GM21737 (cell line): ENCODE data around the gene AHCYL2.
"Not testable (repeated sequence)": the region's sequence is repeated elsewhere in the genome, so short reads cannot be mapped to it uniquely, and the experiment has no call there.

Experiments used
- ATAC-seq: cut with Tn5 transposase; IDR thresholded peaks from one replicate; pipeline ENCODE4 v1.9.1; 2021; ENCODE audit warnings: mild to moderate bottlenecking, moderate library complexity; ENCODE audit not compliant: unreplicated experiment

The AHCYL2 gene

DNA sequence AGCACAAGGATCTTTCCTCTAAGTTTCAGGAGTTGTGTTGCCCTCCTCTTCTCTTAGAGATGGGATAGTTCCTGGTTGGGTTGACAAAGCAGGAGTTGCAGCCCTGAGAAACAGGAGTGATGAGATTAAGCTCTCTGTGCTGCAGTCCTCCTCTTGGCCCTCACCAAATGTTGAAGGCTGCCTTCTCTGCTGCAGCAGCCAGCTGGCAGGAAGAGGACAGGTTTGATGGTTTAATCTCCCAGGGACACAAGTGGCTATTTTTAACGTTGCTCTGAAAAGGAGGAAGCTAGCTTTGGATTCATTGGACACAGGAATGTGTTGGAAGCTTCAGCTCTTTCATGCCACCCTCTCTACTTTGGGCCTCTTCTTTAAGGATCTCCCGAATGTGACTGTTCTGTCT is 218.8 kb downstream of the AHCYL2 start:
- ATAC-seq: no peak

- not testable (repeated sequence) for ATAC-seq
Observed at GRCh38 chr7:129444776-129445175, 219.9 kb downstream of the AHCYL2 start.

DNA sequence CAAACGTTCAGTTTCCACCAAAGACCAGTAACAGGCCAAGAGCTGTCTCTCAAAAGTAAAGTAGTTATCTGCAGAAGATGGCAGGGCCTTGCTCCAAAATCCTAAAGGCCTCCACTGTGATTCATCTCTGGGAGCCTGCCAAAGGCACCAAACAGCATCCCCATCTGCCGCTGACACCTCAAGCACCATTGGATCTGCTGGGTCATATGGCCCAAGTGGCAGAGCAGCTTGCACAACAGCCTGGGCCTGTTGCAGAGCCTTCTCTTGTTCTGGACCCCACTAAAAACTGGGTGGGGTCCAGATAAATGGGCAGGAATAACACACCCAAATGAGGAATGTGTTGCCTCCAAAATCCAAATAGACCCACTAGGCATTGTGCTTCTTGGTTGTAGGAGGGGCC is 222.1 kb downstream of the AHCYL2 start:
- not testable (repeated sequence) for ATAC-seq

DNA sequence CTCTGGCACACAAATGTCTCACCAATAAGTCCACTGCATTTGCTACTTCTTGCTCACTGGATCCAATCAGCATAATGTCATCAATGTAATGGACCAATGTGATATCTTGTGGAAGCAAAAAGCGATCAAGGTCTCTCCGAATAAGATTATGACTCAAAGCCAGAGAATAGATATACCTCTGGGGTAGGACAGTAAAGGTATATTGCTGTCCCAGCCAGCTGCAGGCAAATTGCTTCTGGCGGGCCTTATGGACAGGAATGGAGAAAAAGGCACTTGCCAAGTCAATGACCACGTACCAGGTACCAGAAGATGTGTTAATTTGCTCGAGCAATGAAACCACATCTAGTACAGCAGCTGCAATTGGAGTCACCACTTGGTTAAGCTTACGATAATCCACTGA is 222.6 kb downstream of the AHCYL2 start:
- ATAC-seq: not testable (repeated sequence)

GRCh38 chr7:129448608-129449007 is 223.8 kb downstream of the AHCYL2 start:
- ATAC-seq: not testable (repeated sequence)

DNA sequence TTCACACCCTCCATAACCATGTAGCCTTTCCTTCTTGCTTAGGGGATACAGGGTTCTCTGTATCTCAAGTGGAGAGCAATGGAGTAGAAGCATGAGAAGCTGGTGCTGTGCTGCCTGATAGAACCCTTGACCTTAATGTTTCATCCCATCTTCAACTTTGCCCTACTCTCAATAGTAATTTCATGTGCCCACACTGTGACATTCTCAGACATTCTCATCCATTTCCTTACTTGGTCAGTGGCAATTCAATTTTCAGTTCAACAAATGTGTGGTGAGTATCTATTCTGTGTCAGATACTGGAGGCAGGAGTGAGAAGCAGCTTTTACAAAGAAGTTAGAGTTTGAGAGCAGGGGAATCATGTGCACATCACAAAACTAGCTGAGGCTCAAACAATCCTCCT is 225.5 kb downstream of the AHCYL2 start:
- ATAC-seq: no peak

DNA sequence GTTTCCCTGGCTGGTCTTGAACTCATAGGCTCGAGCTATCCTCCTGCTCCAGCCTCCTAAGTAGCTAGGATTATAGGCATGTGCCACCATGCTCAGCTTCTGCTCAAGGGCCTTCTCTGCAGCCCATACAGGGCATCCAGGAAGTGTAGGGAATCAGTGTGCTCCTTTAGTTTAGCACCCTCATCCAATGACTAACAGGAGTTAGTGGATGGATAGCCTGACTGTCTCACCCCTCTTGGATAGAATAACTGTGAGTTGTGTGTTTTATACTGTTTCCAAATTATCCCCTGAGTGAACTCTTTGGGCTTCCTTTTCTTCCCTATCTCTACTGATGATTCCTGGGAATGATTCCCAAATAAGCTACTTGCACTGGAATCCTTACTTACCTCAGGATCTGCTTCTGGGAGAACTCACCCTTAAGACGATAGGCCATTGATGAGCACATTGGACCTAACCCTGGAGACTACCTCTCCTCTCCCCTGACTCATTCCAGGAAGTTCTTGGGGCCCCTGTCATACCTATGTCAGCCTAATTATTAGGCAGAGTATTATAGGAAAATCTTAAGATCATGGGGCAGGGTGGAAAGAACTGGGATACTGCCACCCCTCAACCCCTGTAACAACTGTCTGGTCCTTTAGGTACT is 227.9 kb downstream of the AHCYL2 start:
- no peak for ATAC-seq

GRCh38 chr7:129453510-129454248 is 228.8 kb downstream of the AHCYL2 start:
- no peak for ATAC-seq

GRCh38 chr7:129454249-129454551 is 229.4 kb downstream of the AHCYL2 start:
- no peak for ATAC-seq

GRCh38 chr7:129456421-129456820 is 231.6 kb downstream of the AHCYL2 start:
- no peak for ATAC-seq

DNA sequence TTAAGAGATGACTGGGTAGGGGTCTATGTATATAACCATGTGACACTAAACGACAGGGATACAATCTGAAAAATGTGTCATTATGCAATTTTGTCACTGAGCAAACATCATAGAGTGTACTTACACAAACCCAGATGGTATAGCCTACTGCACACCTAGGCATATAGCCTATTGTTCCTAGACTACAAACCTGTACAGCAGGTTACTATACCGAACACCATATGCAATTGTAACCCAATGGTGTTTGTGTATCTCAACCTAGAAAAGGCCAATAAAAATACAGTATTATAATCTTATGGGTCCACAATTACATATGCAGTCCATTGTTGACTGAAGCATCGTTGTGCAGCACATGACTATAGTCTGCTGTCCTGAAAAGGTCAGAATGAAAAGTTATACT is 232.3 kb downstream of the AHCYL2 start:
- ATAC-seq: no peak

DNA sequence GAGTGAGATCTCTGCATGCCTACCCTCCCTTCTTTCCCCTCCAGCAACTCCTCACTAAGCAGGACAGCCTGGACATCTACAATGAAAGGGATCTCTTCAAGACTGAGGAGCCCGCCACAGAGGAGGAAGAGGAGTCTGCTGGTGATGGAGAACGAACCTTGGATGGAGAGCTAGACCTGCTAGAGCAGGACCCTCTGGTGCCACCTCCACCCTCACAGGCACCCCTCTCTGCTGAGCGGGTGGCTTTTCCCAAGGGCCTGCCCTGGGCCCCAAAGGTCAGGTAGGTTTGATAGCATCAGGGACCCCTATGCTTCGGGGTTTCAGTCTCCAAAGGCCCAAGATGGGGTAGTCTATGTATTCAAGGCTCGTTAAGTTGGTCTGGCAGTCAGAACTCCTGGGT is 233.3 kb downstream of the AHCYL2 start:
- ATAC-seq: no peak

- ATAC-seq: no peak
Observed at GRCh38 chr7:129461809-129462208, 237.0 kb downstream of the AHCYL2 start.

- ATAC-seq: no peak
Observed at GRCh38 chr7:129462420-129462819, 237.6 kb downstream of the AHCYL2 start.

- no peak for ATAC-seq
Observed at GRCh38 chr7:129464194-129464593, 239.4 kb downstream of the AHCYL2 start.

DNA sequence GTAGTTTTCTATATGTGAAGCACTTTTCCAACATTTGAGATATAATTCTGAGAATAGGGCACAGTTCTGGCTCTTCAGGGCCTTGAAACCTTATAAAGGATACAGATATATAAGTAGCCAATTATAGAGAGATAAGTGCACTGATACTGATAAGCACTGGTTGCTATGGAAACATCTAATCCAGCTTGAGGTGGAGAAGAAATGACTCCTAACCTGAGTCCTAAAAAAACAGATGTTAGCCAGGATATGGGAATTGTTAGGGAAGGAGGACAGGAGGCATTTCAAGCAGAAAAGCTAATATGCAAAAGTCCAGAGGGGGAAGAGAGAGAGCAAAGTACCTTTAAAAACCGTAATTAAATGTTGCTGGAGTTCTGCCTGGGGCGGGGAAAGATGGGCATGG is 240.2 kb downstream of the AHCYL2 start:
- ATAC-seq: no peak

GRCh38 chr7:129466796-129467195 is 242.0 kb downstream of the AHCYL2 start:
- no peak for ATAC-seq

- no peak for ATAC-seq
Observed at GRCh38 chr7:129468087-129468486, 243.3 kb downstream of the AHCYL2 start.

DNA sequence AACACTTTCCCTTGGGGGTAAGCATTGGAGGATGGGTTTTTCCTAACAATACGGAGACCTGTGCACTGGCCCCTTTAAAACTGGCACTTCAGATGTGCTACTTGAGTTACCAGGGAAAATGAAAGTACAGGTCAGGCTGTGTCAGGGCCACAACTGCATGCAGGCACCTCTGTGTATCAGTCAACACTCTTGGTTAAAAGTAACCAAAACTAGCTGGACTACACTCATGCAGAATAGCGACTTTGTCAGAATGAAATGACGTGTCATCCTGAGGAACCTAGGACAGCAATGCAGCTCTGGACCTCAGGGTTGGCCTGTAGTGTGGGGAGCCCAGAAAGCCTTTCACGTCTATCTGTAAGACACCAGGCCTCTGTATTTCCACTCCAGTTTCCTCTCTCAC is 243.7 kb downstream of the AHCYL2 start:
- ATAC-seq: no peak

DNA sequence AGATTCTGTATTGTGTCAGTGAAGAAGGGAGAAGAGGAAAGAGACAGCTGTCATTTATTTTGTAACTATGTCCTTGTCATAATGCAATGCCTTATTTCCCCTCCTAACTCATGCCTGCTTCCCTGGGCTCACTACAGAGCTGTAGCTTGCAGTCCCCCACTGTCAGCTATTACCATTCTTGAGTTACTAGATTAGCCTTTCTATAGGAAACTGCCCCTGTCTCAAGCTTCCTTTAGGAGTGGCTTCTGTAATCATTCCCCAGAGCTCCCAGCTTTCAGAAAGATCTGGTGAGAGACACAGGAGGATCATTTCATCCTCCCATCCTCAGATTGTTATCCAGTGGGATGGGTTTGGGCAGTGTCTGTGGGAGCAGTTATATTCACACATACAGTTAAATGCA is 245.1 kb downstream of the AHCYL2 start:
- no peak for ATAC-seq

DNA sequence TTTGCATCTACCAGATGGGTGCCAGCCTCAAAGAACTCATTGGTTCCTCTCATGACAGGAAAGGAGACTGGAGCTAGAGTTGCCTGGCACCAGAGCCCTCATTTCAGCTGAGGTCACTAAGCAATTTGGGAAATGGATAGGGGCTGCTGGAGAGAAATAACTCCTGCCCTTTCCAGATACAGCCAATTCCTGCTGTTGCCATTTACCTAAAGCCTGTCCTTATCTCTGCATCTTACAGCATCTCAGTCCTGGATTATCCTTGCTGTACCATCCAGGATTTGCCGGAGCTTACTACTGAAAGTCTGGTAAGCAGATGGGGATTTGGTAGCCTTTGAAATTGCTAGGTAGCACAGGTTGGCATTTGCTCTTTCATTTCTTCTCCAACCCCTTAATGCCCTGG is 245.6 kb downstream of the AHCYL2 start:
- no peak for ATAC-seq

- ATAC-seq: no peak
Observed at GRCh38 chr7:129471402-129471827, 246.6 kb downstream of the AHCYL2 start.

DNA sequence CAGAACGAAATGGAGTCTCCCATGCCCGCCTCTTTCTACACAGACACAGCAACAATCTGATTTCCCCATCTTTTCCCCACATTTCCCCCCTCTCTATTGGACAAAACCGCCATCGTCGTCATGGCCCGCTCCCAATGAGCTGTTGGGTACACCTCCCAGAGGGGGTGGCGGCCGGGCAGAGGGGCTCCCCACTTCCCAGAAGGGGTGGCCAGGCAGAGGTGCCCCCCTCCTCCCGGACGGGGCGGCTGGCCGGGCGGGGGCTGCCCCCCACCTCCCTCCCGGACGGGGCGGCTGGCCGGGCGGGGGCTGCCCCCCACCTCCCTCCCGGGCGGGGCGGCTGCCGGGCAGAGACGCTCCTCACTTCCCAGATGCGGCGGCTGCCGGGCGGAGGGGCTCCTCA is 251.1 kb downstream of the AHCYL2 start:
- not testable (repeated sequence) for ATAC-seq
